Sigmoid colon (tissue), 4 donors: ENCODE data around the gene CFAP97D2.

Source experiments
- EP300 ChIP-seq, 4 donors: sonication (generic); formaldehyde crosslinking; IDR thresholded peaks; one replicate each; pipeline ENCODE4 v1.6.1; 2017; ENCODE audit warnings: antibody characterized with exemption in 4 of 4
- POLR2A ChIP-seq, 2 donors: fragments of 450-650 bp; IDR thresholded peaks; one replicate each; pipeline ENCODE4 v1.6.1; 2016; ENCODE audit warnings: antibody characterized with exemption in 2 of 2, mild to moderate bottlenecking in 2 of 2, moderate library complexity in 2 of 2
- POLR2AphosphoS5 ChIP-seq, 4 donors: sonication (generic); formaldehyde crosslinking; IDR thresholded peaks; one replicate each; pipeline ENCODE4 v1.6.1; 2017; ENCODE audit warnings: antibody characterized with exemption in 4 of 4
- TF ChIP-seq, protein P1 (sequence below), 4 experiments: fragments of 450-650 bp in 3 of 4; fragments of 200-600 bp in 1 of 4; IDR thresholded peaks; one replicate each; pipeline ENCODE4 v1.5.1; 2016 to 2019; ENCODE audit warnings: antibody characterized with exemption in 4 of 4, mild to moderate bottlenecking in 3 of 4, moderate library complexity in 2 of 4

DNA sequence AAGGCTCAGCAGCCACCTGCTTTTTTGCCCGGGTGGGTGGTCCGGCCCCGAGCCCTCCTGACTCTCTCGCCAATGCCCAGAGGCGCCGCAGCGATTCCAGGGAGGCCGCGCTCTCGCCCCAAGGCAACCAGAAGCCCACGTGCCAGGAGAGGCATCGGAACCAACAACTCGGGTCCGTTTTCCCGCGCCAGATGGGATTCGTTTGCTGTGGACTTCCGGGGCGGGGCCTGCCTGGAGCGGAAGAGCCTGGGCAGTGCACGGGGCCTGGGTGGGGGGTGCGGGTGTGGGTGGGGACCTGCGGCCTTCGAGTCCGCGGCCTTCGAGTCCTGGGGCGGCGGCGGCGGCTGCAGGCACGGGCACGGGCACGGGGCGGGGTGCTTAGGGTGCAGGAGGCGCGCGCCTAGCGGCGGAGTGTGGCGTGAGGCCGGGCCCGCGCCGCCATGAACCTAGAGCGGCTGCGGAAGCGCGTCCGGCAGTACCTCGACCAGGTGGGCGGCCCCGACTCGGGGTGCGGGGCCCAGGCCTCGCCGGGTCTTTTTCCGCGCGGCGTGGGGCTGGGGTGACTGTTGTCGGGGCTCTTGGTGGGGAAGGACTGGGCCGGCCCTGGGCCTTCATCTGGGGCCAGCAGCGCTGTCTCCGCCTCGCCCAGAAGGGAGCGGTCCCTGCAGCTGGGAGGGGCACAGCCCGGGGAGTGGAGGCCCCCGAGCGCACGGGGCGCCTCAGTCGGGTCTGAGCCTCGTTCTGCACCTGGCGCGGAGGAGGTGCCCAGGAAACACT, 55.8 kb downstream of the CFAP97D2 start, which contains the start of gene CDC16:
- TF ChIP-seq, protein P1, sequence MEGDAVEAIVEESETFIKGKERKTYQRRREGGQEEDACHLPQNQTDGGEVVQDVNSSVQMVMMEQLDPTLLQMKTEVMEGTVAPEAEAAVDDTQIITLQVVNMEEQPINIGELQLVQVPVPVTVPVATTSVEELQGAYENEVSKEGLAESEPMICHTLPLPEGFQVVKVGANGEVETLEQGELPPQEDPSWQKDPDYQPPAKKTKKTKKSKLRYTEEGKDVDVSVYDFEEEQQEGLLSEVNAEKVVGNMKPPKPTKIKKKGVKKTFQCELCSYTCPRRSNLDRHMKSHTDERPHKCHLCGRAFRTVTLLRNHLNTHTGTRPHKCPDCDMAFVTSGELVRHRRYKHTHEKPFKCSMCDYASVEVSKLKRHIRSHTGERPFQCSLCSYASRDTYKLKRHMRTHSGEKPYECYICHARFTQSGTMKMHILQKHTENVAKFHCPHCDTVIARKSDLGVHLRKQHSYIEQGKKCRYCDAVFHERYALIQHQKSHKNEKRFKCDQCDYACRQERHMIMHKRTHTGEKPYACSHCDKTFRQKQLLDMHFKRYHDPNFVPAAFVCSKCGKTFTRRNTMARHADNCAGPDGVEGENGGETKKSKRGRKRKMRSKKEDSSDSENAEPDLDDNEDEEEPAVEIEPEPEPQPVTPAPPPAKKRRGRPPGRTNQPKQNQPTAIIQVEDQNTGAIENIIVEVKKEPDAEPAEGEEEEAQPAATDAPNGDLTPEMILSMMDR (IDR thresholded peaks at IDR 0.05), result peak in 1 of 4 experiments; percentile 10
- TF ChIP-seq POLR2AphosphoS5 (IDR thresholded peaks at IDR 0.05) (peak in 3 of 4 donors; percentile 35 to 61 (median 36)), POLR2A (IDR thresholded peaks at IDR 0.05) (no peak), EP300 (IDR thresholded peaks at IDR 0.05) (no peak)
